GM12878 (cell line): ENCODE results near the gene RCC2. TPM values are rescaled to one million over a fixed set of nuclear protein-coding genes. Genes with fewer than 3 reads are reported as not detected.
"Not testable (repeated sequence)": the region's sequence is repeated elsewhere in the genome, so short reads cannot be mapped to it uniquely, and the experiment has no call there.

Source experiments
- ATAC-seq: fragments of 200-7000 bp; cut with Tn5 transposase; 3 replicates; pipeline ENCODE4 v1.9.1; 2020; ENCODE audit warnings: mild to moderate bottlenecking, moderate library complexity
- BruUV-seq: library from RNA; stranded (reverse); fragments of 400-500 nt; replicated peaks from 2 replicates; lab custom pipeline; 2021; lab: Mats Ljungman, UMichigan
- CTCF ChIA-PET: fragments of 300-600 bp; sonication (Branson Sonifier 250); formaldehyde crosslinking; extraction: SDS; loops from one replicate; lab custom pipeline; 2021; ENCODE audit warnings: inconsistent platforms; lab: Yijun Ruan, JAX
- POLR2A ChIA-PET: fragments of 350-600 bp; formaldehyde crosslinking; extraction: SDS; loops from one replicate; lab custom pipeline; 2021; ENCODE audit warnings: inconsistent platforms; lab: Charles Lee
- RAD21 ChIA-PET: fragments of 300-600 bp; sonication (Branson Sonifier 250); formaldehyde crosslinking; loops from one replicate; lab custom pipeline; 2023; ENCODE audit warnings: antibody characterized with exemption; ENCODE audit not compliant: unreplicated experiment; lab: Charles Lee
- SMC1A ChIA-PET: fragments of 300-600 bp; sonication (Branson Sonifier 250); formaldehyde crosslinking; loops from one replicate; lab custom pipeline; 2023; ENCODE audit not compliant: unreplicated experiment, uncharacterized antibody; lab: Charles Lee
- DNase-seq: peaks from one replicate; pipeline ENCODE4 v3.0.0-alpha.2; 2011; ENCODE audit warnings: low read depth, low spot score
- FAIRE-seq: peaks from 3 replicates; lab custom pipeline; 2011; peaks lifted over from hg19 to GRCh38; lab: Jason Lieb, UNC
- H2AFZ ChIP-seq: 2 replicates; pipeline ENCODE4 v1.6.0; 2011; ENCODE audit warnings: low read depth, low read length, control low read depth; ENCODE audit not compliant: control insufficient read depth
- H3K27ac ChIP-seq: 2 replicates; pipeline ENCODE4 v1.5.1; 2011; ENCODE audit warnings: control low read depth; ENCODE audit not compliant: control insufficient read depth, insufficient read depth
- H3K27me3 ChIP-seq, 2 experiments: replicated peaks in 1 of 2; 2 replicates each; pipeline versions ENCODE4 v1.6.0 to v1.6.1; 2011; ENCODE audit warnings: low read length in 1 of 2; ENCODE audit not compliant: control insufficient read depth in 2 of 2, insufficient read depth in 2 of 2
- H3K36me3 ChIP-seq, 2 experiments: 2 replicates each; pipeline ENCODE4 v1.5.1; 2011; ENCODE audit warnings: low read length in 1 of 2; ENCODE audit not compliant: control insufficient read depth in 2 of 2, insufficient read depth in 2 of 2
- H3K4me1 ChIP-seq: 2 replicates; pipeline ENCODE4 v1.6.1; 2011; ENCODE audit warnings: mild to moderate bottlenecking, low read length, moderate library complexity, mixed read lengths; ENCODE audit not compliant: control insufficient read depth, insufficient read depth
- H3K4me2 ChIP-seq: 2 replicates; pipeline ENCODE4 v1.6.0; 2011; ENCODE audit warnings: control low read depth; ENCODE audit not compliant: control insufficient read depth, insufficient read depth
- H3K4me3 ChIP-seq: fragments of 200-600 bp; sonication (generic); 2 replicates; pipeline ENCODE4 v1.5.1; 2016
- H3K79me2 ChIP-seq: 2 replicates; pipeline ENCODE4 v1.6.0; 2011; ENCODE audit warnings: low read length; ENCODE audit not compliant: control insufficient read depth, insufficient read depth
- H3K9ac ChIP-seq: 2 replicates; pipeline ENCODE4 v1.8.0; 2011; ENCODE audit warnings: low read length, control low read depth, mixed read lengths; ENCODE audit not compliant: control insufficient read depth, insufficient read depth
- H3K9me3 ChIP-seq: replicated peaks from 3 replicates; pipeline ENCODE4 v1.5.1; 2011; ENCODE audit warnings: mild to moderate bottlenecking, low read length; ENCODE audit not compliant: control insufficient read depth, insufficient read depth
- H4K20me1 ChIP-seq: 2 replicates; pipeline ENCODE4 v1.6.0; 2011; ENCODE audit not compliant: control insufficient read depth, insufficient read depth
- ATF7 ChIP-seq: fragments of 450-650 bp; IDR thresholded peaks from 2 replicates; pipeline ENCODE4 v1.6.1; 2016; ENCODE audit warnings: low read depth, mild to moderate bottlenecking
- RAD21 ChIP-seq: IDR thresholded peaks from 2 replicates; pipeline ENCODE4 v1.6.1; 2011; ENCODE audit warnings: mild to moderate bottlenecking, low read depth, low read length, moderate library complexity; ENCODE audit not compliant: insufficient read depth
- SMC3 ChIP-seq: IDR thresholded peaks from 2 replicates; pipeline ENCODE4 v1.6.1; 2011; ENCODE audit warnings: low read length, improper control_type of control experiment, borderline replicate concordance
- WGBS: methylation state at CpG from one replicate; pipeline ENCODE4 v1.1.6; 2016; ENCODE audit warnings: low lambda C conversion rate; ENCODE audit not compliant: insufficient replicate concordance, insufficient coverage; ENCODE audit errors: missing lambda C conversion rate; 5-methylcytosine and 5-hydroxymethylcytosine counted together
- in situ Hi-C: fragments of 300-500 bp; cut with MboI; formaldehyde crosslinking; loops from 9 replicates; pipeline ENCODE4 v1.14.3; 2018; ENCODE audit warnings: mixed read lengths
- intact Hi-C: fragments of 100-400 bp; cut with micrococcal nuclease; formaldehyde crosslinking; loops from one replicate; pipeline ENCODE4 v1.14.2; 2022; ENCODE audit not compliant: unreplicated experiment
- polyA plus RNA-seq, 11 experiments: library from polyadenylated mRNA; depleted of rRNA in 4 of 11; unstranded in 6 of 11; stranded (reverse) in 5 of 11; fragments of >200 nt; fragmentation: Nextera tagmentation in 4 of 11; fragmentation: Illumina TruSeq in 1 of 11; extraction: Ambion mirVana in 4 of 11; extraction: Trizol in 1 of 11; gene quantifications; 1 replicate in 1 of 11; 2 replicates in 10 of 11; pipeline versions ENCODE4 v1.2.1 to v1.2.3, GENCODE V29; 2011 to 2016; ENCODE audit warnings: inconsistent platforms in 2 of 11, missing spikeins in 2 of 11, low read depth in 1 of 11
- total RNA-seq, 4 experiments: library from RNA; depleted of rRNA in 3 of 4; stranded (reverse); fragments of >200 nt in 3 of 4; fragmentation: Illumina TruSeq in 1 of 4; extraction: Trizol in 1 of 4; gene quantifications; 2 replicates each; pipeline versions ENCODE4 v1.2.1 to v1.2.3, GENCODE V29; 2013 to 2021
- TF ChIP-seq, protein P1 (sequence below), 3 experiments: IDR thresholded peaks in 2 of 3; conservative IDR thresholded peaks in 1 of 3; 2 replicates each; pipeline ENCODE4 v1.5.1; 2011; ENCODE audit warnings: low read depth in 3 of 3, low read length in 3 of 3, mild to moderate bottlenecking in 3 of 3, control low read depth in 2 of 3, moderate library complexity in 2 of 3, inconsistent platforms in 1 of 3, mixed read lengths in 1 of 3; ENCODE audit not compliant: control insufficient read depth in 2 of 3, insufficient read depth in 1 of 3; ENCODE audit errors: extremely low read depth in 1 of 3

The RCC2 gene
- total and polyA plus RNA-seq, 10 of the 15 experiments (the other 5 are each of a cell fraction or from before 2014, with no cell fraction given), result 10.7 to 176 (median 85.5) TPM

DNA sequence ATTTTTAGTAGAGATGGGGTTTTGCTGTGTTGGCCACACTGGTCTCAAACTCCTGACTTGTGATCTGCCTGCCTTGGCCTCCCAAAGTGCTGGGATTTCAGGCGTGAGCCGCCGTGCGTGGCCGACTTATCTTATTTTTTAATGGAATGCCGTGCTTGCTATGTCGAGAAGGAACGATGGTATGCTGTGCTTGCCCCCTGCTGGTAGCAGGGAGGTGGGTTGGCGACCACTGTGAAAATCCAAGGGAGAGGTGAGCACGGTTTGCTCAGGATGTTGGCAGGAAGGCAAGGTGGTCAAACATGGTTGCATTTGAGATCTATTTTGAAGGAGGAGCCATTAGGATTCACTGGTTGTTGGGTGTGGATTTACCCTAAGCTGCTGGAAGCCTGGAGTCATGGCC, 45.8 kb upstream of the RCC2 start:
- H4K20me1 ChIP-seq, result no peaks in the 10 kb centered on the region
- no peak overlapping the region for H3K27ac ChIP-seq
- H3K9ac ChIP-seq, result no peak overlapping the region
- TF ChIP-seq, protein P1, sequence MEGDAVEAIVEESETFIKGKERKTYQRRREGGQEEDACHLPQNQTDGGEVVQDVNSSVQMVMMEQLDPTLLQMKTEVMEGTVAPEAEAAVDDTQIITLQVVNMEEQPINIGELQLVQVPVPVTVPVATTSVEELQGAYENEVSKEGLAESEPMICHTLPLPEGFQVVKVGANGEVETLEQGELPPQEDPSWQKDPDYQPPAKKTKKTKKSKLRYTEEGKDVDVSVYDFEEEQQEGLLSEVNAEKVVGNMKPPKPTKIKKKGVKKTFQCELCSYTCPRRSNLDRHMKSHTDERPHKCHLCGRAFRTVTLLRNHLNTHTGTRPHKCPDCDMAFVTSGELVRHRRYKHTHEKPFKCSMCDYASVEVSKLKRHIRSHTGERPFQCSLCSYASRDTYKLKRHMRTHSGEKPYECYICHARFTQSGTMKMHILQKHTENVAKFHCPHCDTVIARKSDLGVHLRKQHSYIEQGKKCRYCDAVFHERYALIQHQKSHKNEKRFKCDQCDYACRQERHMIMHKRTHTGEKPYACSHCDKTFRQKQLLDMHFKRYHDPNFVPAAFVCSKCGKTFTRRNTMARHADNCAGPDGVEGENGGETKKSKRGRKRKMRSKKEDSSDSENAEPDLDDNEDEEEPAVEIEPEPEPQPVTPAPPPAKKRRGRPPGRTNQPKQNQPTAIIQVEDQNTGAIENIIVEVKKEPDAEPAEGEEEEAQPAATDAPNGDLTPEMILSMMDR (IDR thresholded peaks at IDR 0.05 in 2 of 3, conservative IDR thresholded peaks at IDR 0.05 in 1 of 3; ENCODE audit: control insufficient read depth in 2 of 3, extremely low read depth in 1 of 3, insufficient read depth in 1 of 3, low read depth in 3 of 3, low read length in 3 of 3), result peak; percentile 32 to 58 (median 42); a peak in 4 of 6 replicates
- TF ChIP-seq RAD21 (peak; percentile 54), ATF7 (no peak), SMC3 (peak; percentile 40; the same call in 1 of the 2 replicates)
- intact Hi-C loops, result loop anchor here (2.0 kb wide), 1 partner anchor 64 kb away; no protein-coding TSS in a partner anchor
- CTCF ChIA-PET, result interaction anchor here (1.3 to 1.6 kb wide), 2 partner anchors 33 to 79 kb away, joined by 3 to 4 read pairs; no protein-coding TSS in a partner anchor
- SMC1A ChIA-PET, result interaction anchor here (0.6 kb wide), 1 partner anchor 1178 kb away, joined by 6 read pairs; no protein-coding TSS in a partner anchor
- DNase-seq (no peak), ATAC-seq (0 out of 3 replicates have a peak, but pooled peaks have one; percentile 45), FAIRE-seq (no peak)
- WGBS, result 30% methylated on average over 10 of the region's 10 CpGs
- H3K79me2 ChIP-seq, result no peaks in the 10 kb centered on the region
- no peaks in the 10 kb centered on the region for H3K4me1 ChIP-seq
- no peak overlapping the region for H2AFZ ChIP-seq
- BruUV-seq, result no TSS peak
- no peak overlapping the region for H3K4me2 ChIP-seq
- in situ Hi-C loops, result no loop called here
- no peak overlapping the region for H3K4me3 ChIP-seq
- no peaks in the 10 kb centered on the region for H3K27me3 ChIP-seq
- no peaks in the 10 kb centered on the region for H3K36me3 ChIP-seq
- POLR2A ChIA-PET, result no interaction called here
- RAD21 ChIA-PET, result no interaction called here
- H3K9me3 ChIP-seq, result no peaks in the 10 kb centered on the region

DNA sequence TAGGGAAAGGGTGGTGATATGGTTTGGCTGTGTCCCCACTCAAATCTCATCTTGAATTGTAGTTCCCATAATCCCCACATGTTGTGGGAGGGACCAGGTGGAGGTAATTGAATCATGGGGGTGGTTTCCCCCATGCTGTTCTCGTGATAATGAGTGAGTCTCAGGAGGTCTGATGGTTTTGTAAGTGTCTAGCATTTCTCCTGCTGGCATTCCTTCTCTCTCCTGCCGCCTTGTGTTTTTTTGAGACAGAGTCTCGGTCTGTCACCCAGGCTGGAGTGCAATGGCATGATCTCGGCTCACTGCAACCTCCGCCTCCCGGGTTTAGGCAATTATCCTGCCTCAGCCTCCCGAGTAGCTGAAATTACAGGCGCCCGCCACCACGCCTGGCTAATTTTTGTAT, 42.5 kb upstream of the RCC2 start:
- H3K4me3 ChIP-seq, CTCF ChIA-PET, H3K36me3 ChIP-seq, H3K4me2 ChIP-seq, H4K20me1 ChIP-seq, H3K9ac ChIP-seq, H3K4me1 ChIP-seq, intact Hi-C loops, H3K27ac ChIP-seq, RAD21 ChIA-PET, in situ Hi-C loops, H3K27me3 ChIP-seq, ATAC-seq, POLR2A ChIA-PET, FAIRE-seq, SMC1A ChIA-PET, H3K9me3 ChIP-seq, H2AFZ ChIP-seq, DNase-seq, H3K79me2 ChIP-seq, BruUV-seq: not testable (repeated sequence)
- WGBS, result 71% methylated on average over 10 of the region's 10 CpGs
